GM18867 (cell line): ENCODE results near the gene ARHGEF16.

Experiments used
- ATAC-seq: cut with Tn5 transposase; IDR thresholded peaks from one replicate; pipeline ENCODE4 v1.9.1; 2021; ENCODE audit warnings: mild to moderate bottlenecking, moderate library complexity; ENCODE audit not compliant: unreplicated experiment

Gene ARHGEF16

DNA sequence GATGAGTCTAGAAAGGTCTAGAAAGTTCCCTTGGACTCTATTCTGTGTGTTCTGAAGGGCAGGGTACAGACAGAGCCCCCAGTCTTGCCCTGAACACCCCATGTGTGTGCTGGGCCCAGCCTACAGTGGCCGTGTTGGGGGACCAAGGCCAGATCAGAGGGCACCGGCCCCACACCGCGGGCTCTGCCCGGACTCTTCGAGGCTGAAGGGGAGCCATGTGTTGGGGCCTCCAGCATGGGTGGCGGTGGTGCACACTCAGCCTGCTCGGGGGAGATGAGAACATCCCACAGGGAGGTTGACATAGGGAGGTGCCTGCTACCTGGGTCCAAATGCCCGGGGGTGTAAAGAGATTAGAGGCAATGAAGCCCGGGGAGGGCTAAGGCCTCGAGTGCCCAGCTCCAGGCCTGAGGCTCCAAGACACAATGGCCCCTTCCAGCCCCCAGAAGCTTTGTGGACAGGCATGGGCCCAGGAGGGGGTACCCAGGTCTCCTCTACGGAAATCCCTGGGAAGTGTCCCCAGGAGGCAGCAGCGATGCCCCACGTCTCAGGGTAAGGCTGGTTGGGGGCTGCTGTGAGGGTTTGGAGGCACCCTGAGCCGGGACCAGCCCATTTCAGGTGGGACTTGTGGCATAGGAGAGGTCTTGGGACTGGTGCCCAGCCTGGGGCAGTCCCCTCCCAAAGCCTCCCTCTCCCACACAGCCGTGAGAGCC, 12.1 kb downstream of the ARHGEF16 start:
- no peak for ATAC-seq

GRCh38 chr1:3467096-3468036, 12.9 kb downstream of the ARHGEF16 start:
- ATAC-seq, result no peak

DNA sequence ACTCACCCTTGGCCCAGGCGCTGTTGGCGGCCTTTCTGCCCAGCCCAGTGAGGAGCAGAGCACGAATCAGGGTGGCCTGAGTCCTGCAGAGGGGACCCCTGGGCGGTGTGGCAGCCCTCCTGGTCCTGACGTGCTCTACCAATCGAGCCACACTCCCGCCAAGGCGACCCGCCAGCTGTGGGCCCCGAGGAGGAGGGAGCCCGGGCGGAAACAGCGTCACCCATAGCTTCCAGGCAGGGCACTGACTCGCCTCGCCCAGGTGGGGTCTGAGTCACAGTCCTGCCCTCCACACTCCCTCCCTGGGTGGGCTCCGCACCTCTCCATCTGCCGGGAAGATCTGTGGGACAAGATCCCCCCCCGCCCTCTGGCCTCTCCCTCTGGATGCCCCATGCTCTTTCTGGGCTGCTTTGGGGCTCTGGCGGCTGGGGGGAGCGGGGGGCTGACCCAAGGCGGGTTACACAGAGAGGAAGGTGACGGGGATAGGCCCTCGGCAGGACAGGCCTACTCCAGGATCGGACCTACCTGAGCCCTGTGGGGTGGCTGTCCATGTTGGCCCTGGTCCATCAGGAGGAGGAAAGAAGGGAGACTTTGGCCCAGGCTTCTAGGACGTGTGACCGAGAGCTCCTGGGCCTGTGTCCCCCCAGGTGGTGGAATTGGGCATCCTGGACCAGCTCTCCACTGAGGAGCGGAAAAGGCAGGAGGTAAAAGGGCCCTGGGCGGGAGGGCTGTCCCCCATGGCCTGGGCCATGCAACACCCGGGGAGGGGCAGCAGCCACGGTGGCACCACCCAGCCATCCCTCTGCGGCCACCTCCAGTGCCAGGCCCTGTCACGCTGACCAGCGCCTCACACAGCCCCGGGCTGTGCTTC, 14.0 kb downstream of the ARHGEF16 start:
- no peak for ATAC-seq

GRCh38 chr1:3469104-3469848, 14.8 kb downstream of the ARHGEF16 start:
- no peak for ATAC-seq

GRCh38 chr1:3469849-3470649, 15.6 kb downstream of the ARHGEF16 start:
- ATAC-seq, result no peak

DNA sequence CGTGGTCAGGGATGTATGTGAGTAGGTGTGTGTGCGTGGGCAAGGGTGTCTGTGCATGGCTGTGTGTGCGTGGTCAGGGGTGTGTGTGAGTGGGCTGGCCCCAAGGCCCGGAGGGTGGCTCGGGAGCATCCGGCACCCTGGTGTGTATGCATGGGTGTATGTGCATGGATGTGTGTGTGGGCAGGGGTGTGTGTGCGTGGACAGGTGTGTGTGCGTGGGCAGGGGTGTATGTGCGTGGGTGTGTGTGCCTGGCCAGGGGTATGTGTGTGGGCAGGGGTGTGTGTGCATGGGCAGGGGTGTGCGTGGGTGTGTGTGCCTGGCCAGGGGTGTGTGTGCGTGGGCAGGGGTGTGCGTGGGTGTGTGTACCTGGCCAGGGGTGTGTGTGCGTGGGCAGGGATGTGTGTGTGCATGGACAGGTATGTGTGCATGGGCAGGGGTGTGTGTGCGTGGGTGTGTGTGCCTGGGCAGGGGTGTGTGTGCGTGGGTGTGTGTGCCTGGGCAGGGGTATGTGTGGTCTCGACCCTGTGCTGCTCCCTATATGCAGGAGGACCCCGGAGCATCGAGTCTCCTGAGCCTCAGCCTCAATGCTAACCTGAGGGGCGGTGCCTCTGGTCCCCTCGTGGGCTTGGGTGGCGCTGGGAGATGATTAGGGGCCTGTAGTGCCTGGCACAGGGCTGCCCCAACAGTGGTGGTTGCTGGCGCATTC, 16.3 kb downstream of the ARHGEF16 start:
- ATAC-seq, result no peak

GRCh38 chr1:3471356-3472087, 17.1 kb downstream of the ARHGEF16 start:
- no peak for ATAC-seq

- ATAC-seq, result no peak
Measured at GRCh38 chr1:3472088-3472850, 17.8 kb downstream of the ARHGEF16 start.

- ATAC-seq, result no peak
Measured at GRCh38 chr1:3472906-3473305, 18.4 kb downstream of the ARHGEF16 start.

GRCh38 chr1:3473381-3473844, 18.9 kb downstream of the ARHGEF16 start:
- ATAC-seq, result no peak

GRCh38 chr1:3474016-3474415, 19.6 kb downstream of the ARHGEF16 start:
- ATAC-seq, result no peak

GRCh38 chr1:3474421-3474820, 20.0 kb downstream of the ARHGEF16 start:
- no peak for ATAC-seq

GRCh38 chr1:3475839-3476573, 21.5 kb downstream of the ARHGEF16 start:
- no peak for ATAC-seq

- ATAC-seq, result no peak
Measured at GRCh38 chr1:3476666-3477065, 22.2 kb downstream of the ARHGEF16 start.

- no peak for ATAC-seq
Measured at GRCh38 chr1:3477241-3477995, 23.0 kb downstream of the ARHGEF16 start.

DNA sequence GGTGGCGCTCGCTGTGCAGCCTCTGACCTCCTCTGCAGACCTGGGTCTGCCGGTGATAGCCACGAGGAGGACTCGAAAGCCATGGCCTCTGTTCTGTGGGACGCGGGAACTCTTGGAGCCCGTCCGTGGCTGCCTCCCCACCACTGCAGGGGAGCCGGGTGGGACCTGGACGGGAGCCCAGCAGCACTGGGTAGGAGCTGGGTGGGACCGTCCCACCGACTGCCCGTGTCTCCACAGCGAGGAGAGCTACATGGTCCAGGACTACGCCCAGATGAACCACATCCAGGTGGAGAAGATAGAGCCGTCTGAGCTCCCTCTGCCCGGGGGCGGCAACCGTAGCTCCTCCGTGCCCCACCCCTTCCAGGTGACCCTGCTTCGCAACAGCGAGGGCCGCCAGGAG, 23.7 kb downstream of the ARHGEF16 start:
- ATAC-seq, result no peak
